ENCODE data around the gene CCDC6. TPM values are rescaled to one million over a fixed set of nuclear protein-coding genes. Genes with fewer than 3 reads are reported as not detected.
"Not testable (repeated sequence)": the region's sequence is repeated elsewhere in the genome, so short reads cannot be mapped to it uniquely, and the experiment has no call there.

The CCDC6 gene
- total RNA-seq, 1 experiment from 2014 or later = 50.9 TPM

DNA sequence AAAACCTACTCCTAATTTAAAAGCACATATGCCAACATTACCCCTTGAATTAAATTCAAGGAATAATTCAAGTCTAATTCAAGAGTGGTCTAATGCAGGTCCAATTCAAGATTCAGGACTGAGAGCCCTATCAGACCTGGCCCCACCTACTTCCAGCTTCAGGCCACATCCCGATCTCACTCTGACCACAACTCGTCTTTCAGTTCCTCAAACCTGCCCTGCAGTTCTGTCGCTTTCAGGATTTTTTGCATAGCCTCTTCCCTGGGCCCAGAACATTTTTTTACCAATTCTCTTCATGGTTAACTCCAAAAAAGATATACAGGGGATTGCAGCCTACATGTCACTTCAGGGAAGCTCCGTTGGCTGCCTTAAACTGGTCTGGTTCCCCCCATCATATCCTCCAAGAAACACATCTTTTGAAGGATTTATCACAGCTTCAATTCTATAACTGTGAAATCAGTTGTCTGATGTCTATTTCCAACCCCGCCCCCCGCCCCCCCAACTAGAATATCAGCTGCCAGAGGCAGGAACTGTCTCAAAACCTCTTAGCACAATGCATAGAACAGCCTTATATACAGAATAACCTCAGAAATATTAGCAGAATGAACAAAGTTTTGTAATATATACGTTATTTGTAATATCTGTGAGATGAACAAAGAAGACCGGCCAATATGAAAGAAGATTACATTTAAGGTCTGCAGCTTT is 20.8 kb downstream of the CCDC6 start:
- Histone ChIP-seq H3K27me3 (ENCODE audit: low read length) (no peaks in the 10 kb centered on the region), H3K9me3 (ENCODE audit: low read length) (no peaks in the 10 kb centered on the region), H3K4me2 (ENCODE audit: low read depth, low read length, poor library complexity, severe bottlenecking) (peak overlapping the region; percentile 79), H3K9me2 (replicated peaks; ENCODE audit: insufficient read depth, low read length) (no peaks in the 10 kb centered on the region), H3K4me3 (ENCODE audit: low read length) (peak overlapping the region; percentile 50), H3K79me2 (ENCODE audit: low read length) (peaks cover 91% of the 10 kb centered on the region), H3K27ac (ENCODE audit: low read length) (peak overlapping the region; percentile 96), H3K4me1 (ENCODE audit: low read length) (peaks cover 89% of the 10 kb centered on the region), H3K9ac (ENCODE audit: low read length) (peak overlapping the region; percentile 56), H3K36me3 (ENCODE audit: insufficient read depth, low read length) (peaks cover 6% of the 10 kb centered on the region; the same call in 1 of the 2 replicates), H4K20me1 (ENCODE audit: insufficient read depth, low read depth, low read length) (peaks cover 5% of the 10 kb centered on the region; the same call in 1 of the 2 replicates), H2AFZ (ENCODE audit: low read length) (no peak overlapping the region)
- peak; percentile 94 for DNase-seq

DNA sequence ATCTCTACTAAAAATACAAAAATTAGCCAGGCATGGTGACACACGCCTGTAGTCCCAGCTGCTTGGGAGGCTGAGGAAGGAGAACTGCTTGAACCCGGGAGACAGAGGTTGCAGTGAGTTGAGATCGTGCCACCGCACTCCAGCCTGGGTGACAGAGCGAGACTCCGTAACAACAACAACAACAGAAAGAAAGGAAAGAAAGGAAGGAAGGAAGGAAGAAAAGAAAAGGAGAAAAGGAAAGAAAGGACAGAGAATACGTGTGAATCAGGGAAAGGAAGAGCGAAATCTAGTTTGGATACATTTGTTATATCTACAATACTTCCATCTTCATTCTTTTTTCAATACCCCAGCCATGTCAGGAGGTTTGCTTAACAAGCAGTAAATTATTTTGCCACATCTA is 21.5 kb downstream of the CCDC6 start:
- H3K27me3 ChIP-seq (ENCODE audit: low read length); H4K20me1 ChIP-seq (ENCODE audit: insufficient read depth, low read depth, low read length); H3K36me3 ChIP-seq (ENCODE audit: insufficient read depth, low read length); DNase-seq; H2AFZ ChIP-seq (ENCODE audit: low read length); H3K9me3 ChIP-seq (ENCODE audit: low read length); H3K9me2 ChIP-seq (replicated peaks; ENCODE audit: insufficient read depth, low read length): not testable (repeated sequence)
- Histone ChIP-seq H3K4me1 (ENCODE audit: low read length) (peaks cover 91% of the 10 kb centered on the region), H3K4me2 (ENCODE audit: low read depth, low read length, poor library complexity, severe bottlenecking) (peak overlapping the region; percentile 79), H3K4me3 (ENCODE audit: low read length) (peak overlapping the region; percentile 50), H3K9ac (ENCODE audit: low read length) (0 out of 2 replicates have a peak overlapping the region, but pooled peaks have one; percentile 15), H3K79me2 (ENCODE audit: low read length) (peaks cover 92% of the 10 kb centered on the region), H3K27ac (ENCODE audit: low read length) (peak overlapping the region; percentile 96)

GRCh38 chr10:59881640-59882039 is 24.7 kb downstream of the CCDC6 start:
- Histone ChIP-seq H3K4me1 (ENCODE audit: low read length) (peaks cover 91% of the 10 kb centered on the region), H3K9ac (ENCODE audit: low read length) (0 out of 2 replicates have a peak overlapping the region, but pooled peaks have one; percentile 26), H3K27me3 (ENCODE audit: low read length) (no peaks in the 10 kb centered on the region), H2AFZ (ENCODE audit: low read length) (no peak overlapping the region), H3K4me3 (ENCODE audit: low read length) (no peak overlapping the region), H3K4me2 (ENCODE audit: low read depth, low read length, poor library complexity, severe bottlenecking) (peak overlapping the region; percentile 33), H3K36me3 (ENCODE audit: insufficient read depth, low read length) (no peaks in the 10 kb centered on the region), H3K79me2 (ENCODE audit: low read length) (peaks cover 92% of the 10 kb centered on the region), H4K20me1 (ENCODE audit: insufficient read depth, low read depth, low read length) (no peaks in the 10 kb centered on the region), H3K27ac (ENCODE audit: low read length) (peak overlapping the region; percentile 82), H3K9me3 (ENCODE audit: low read length) (no peaks in the 10 kb centered on the region), H3K9me2 (replicated peaks; ENCODE audit: insufficient read depth, low read length) (no peaks in the 10 kb centered on the region)
- DNase-seq = peak; percentile 52

DNA sequence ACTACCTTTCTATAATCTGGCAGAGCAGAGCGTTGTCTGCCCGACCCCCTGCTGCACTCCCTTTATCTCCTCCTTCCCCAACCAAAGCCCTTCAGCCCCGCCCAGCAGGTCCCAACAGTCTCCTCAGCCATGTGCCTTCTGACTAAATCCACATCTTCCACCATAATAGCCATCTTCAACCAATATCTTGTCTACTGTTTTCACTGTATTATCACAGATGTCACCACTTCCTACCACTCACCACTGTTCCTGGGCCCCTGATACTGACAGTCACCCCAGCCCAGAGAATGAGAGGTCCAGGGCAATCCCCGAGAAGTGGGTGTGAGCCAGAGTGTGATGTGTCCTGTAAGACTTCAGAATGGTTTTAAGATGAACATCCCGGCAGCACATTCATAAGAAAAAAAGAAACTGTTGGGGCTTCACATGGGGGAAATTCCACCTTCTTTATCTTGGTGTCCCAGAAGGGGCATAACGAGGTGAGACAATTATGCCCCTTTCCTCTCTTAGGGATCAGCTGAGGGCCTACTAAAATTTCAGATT is 25.3 kb downstream of the CCDC6 start:
- peak overlapping the region; percentile 26; the same call in 1 of the 2 replicates for H3K9ac ChIP-seq (ENCODE audit: low read length)

DNA sequence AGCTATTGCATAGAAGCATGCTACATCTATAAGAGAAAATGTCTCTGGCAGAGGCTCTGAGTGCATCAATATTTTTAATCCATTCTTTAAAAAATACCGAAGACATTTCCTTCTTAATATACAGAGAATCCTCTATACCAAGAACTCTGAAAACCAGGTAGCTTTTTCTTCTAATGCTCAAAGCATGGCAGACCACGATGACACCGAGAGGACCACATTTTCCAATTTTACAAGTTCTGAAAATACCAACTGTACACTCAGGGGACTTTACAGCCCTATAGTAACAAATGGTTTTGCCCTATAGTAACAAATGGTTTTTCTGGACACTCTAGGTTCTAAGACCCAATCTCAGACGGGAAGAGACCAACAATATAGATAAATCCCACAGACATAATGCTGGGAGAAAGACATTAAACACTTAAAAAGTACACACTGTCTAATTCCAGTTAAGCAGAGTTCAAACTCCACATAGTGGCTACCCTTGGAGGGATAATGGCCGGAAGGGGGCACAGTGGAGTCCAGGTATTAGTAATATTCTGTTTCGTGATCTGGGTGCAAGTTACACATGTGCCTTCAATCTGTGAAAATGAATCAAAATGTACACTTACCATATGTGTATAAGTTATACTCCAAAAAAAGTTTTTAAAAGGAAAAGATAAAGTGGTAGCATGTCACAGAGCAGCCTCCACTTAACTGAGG is 26.2 kb downstream of the CCDC6 start:
- Histone ChIP-seq H3K36me3 (ENCODE audit: insufficient read depth, low read length) (no peaks in the 10 kb centered on the region), H3K4me3 (ENCODE audit: low read length) (no peak overlapping the region; the same call in 1 of the 2 replicates), H4K20me1 (ENCODE audit: insufficient read depth, low read depth, low read length) (no peaks in the 10 kb centered on the region), H3K4me1 (ENCODE audit: low read length) (peaks cover 91% of the 10 kb centered on the region), H3K79me2 (ENCODE audit: low read length) (peaks cover 96% of the 10 kb centered on the region), H3K4me2 (ENCODE audit: low read depth, low read length, poor library complexity, severe bottlenecking) (peak overlapping the region; percentile 33), H3K9me3 (ENCODE audit: low read length) (no peaks in the 10 kb centered on the region), H3K9me2 (replicated peaks; ENCODE audit: insufficient read depth, low read length) (no peaks in the 10 kb centered on the region), H3K9ac (ENCODE audit: low read length) (peak overlapping the region; percentile 26; the same call in 1 of the 2 replicates), H3K27ac (ENCODE audit: low read length) (peak overlapping the region; percentile 82), H3K27me3 (ENCODE audit: low read length) (no peaks in the 10 kb centered on the region), H2AFZ (ENCODE audit: low read length) (no peak overlapping the region)
- DNase-seq = peak; percentile 67

More for the DNA sequence above, 25.3 kb downstream of the CCDC6 start:
- Histone ChIP-seq H2AFZ (ENCODE audit: low read length) (no peak overlapping the region), H4K20me1 (ENCODE audit: insufficient read depth, low read depth, low read length) (no peaks in the 10 kb centered on the region), H3K36me3 (ENCODE audit: insufficient read depth, low read length) (no peaks in the 10 kb centered on the region), H3K9me2 (replicated peaks; ENCODE audit: insufficient read depth, low read length) (no peaks in the 10 kb centered on the region), H3K4me1 (ENCODE audit: low read length) (peaks cover 91% of the 10 kb centered on the region), H3K27me3 (ENCODE audit: low read length) (no peaks in the 10 kb centered on the region), H3K27ac (ENCODE audit: low read length) (peak overlapping the region; percentile 82), H3K4me3 (ENCODE audit: low read length) (no peak overlapping the region; the same call in 1 of the 2 replicates), H3K79me2 (ENCODE audit: low read length) (peaks cover 92% of the 10 kb centered on the region), H3K4me2 (ENCODE audit: low read depth, low read length, poor library complexity, severe bottlenecking) (peak overlapping the region; percentile 33), H3K9me3 (ENCODE audit: low read length) (no peaks in the 10 kb centered on the region)
- no peak for DNase-seq

- no peaks in the 10 kb centered on the region for H3K27me3 ChIP-seq (ENCODE audit: low read length)
- no peaks in the 10 kb centered on the region for H3K9me3 ChIP-seq (ENCODE audit: low read length)
- H3K9ac ChIP-seq (ENCODE audit: low read length) = 0 out of 2 replicates have a peak overlapping the region, but pooled peaks have one; percentile 5
- no peak overlapping the region for H3K4me3 ChIP-seq (ENCODE audit: low read length)
- peaks cover 96% of the 10 kb centered on the region for H3K79me2 ChIP-seq (ENCODE audit: low read length)
- peak overlapping the region; percentile 82 for H3K27ac ChIP-seq (ENCODE audit: low read length)
- peak overlapping the region; percentile 33 for H3K4me2 ChIP-seq (ENCODE audit: low read depth, low read length, poor library complexity, severe bottlenecking)
- no peaks in the 10 kb centered on the region for H3K9me2 ChIP-seq (replicated peaks; ENCODE audit: insufficient read depth, low read length)
- H3K4me1 ChIP-seq (ENCODE audit: low read length) = peaks cover 91% of the 10 kb centered on the region
- no peaks in the 10 kb centered on the region for H3K36me3 ChIP-seq (ENCODE audit: insufficient read depth, low read length)
- no peaks in the 10 kb centered on the region for H4K20me1 ChIP-seq (ENCODE audit: insufficient read depth, low read depth, low read length)
- H2AFZ ChIP-seq (ENCODE audit: low read length) = no peak overlapping the region
- DNase-seq = no peak
These were observed 26.9 kb downstream of the CCDC6 start for GRCh38 chr10:59879363-59879913.

GRCh38 chr10:59878915-59879314 is 27.4 kb downstream of the CCDC6 start:
- H3K4me2 ChIP-seq (ENCODE audit: low read depth, low read length, poor library complexity, severe bottlenecking) = peak overlapping the region; percentile 33
- peak overlapping the region; percentile 82 for H3K27ac ChIP-seq (ENCODE audit: low read length)
- DNase-seq = no peak
- peaks cover 96% of the 10 kb centered on the region for H3K79me2 ChIP-seq (ENCODE audit: low read length)
- H3K9me2 ChIP-seq (replicated peaks; ENCODE audit: insufficient read depth, low read length) = no peaks in the 10 kb centered on the region
- H3K36me3 ChIP-seq (ENCODE audit: insufficient read depth, low read length) = no peaks in the 10 kb centered on the region
- no peaks in the 10 kb centered on the region for H3K9me3 ChIP-seq (ENCODE audit: low read length)
- H3K4me3 ChIP-seq (ENCODE audit: low read length) = no peak overlapping the region
- H2AFZ ChIP-seq (ENCODE audit: low read length) = no peak overlapping the region
- H4K20me1 ChIP-seq (ENCODE audit: insufficient read depth, low read depth, low read length) = no peaks in the 10 kb centered on the region
- H3K27me3 ChIP-seq (ENCODE audit: low read length) = no peaks in the 10 kb centered on the region
- H3K4me1 ChIP-seq (ENCODE audit: low read length) = peaks cover 91% of the 10 kb centered on the region
- H3K9ac ChIP-seq (ENCODE audit: low read length) = no peak overlapping the region

DNA sequence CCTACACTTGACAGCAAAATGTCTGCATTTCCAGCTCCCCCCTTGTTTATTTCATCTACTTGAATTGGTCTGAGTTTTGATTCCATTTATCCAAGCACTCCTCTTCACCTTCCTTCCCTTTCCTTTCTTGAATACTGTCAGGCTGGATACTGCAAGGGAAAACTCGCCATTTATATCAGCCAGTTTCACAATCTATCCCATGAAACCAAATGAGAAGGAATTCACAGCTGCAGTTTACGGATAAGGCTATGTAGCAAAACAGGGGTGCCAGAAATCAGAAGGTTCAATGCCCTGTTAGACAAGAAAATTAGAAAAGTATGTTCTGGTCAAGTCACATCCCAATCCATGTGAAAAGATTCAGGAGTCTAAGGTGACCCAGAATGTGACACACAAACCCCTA is 28.1 kb downstream of the CCDC6 start:
- no peak for DNase-seq
- Histone ChIP-seq H3K36me3 (ENCODE audit: insufficient read depth, low read length) (no peaks in the 10 kb centered on the region), H3K27ac (ENCODE audit: low read length) (peak overlapping the region; percentile 82), H2AFZ (ENCODE audit: low read length) (no peak overlapping the region), H3K4me3 (ENCODE audit: low read length) (no peak overlapping the region), H3K4me1 (ENCODE audit: low read length) (peaks cover 91% of the 10 kb centered on the region), H4K20me1 (ENCODE audit: insufficient read depth, low read depth, low read length) (no peaks in the 10 kb centered on the region), H3K9me3 (ENCODE audit: low read length) (no peaks in the 10 kb centered on the region), H3K4me2 (ENCODE audit: low read depth, low read length, poor library complexity, severe bottlenecking) (peak overlapping the region; percentile 56), H3K9me2 (replicated peaks; ENCODE audit: insufficient read depth, low read length) (no peaks in the 10 kb centered on the region), H3K9ac (ENCODE audit: low read length) (no peak overlapping the region), H3K27me3 (ENCODE audit: low read length) (no peaks in the 10 kb centered on the region), H3K79me2 (ENCODE audit: low read length) (peaks cover 96% of the 10 kb centered on the region)

Data from Karpas-422 (cell line).